GM18502 (cell line): ENCODE measurements around the gene DMXL2.
"Not testable (repeated sequence)": the region's sequence is repeated elsewhere in the genome, so short reads cannot be mapped to it uniquely, and the experiment has no call there.

Source experiments
- ATAC-seq: cut with Tn5 transposase; IDR thresholded peaks from one replicate; pipeline ENCODE4 v1.9.1; 2021; ENCODE audit warnings: mild to moderate bottlenecking; ENCODE audit not compliant: unreplicated experiment, poor library complexity

Gene DMXL2, protein sequence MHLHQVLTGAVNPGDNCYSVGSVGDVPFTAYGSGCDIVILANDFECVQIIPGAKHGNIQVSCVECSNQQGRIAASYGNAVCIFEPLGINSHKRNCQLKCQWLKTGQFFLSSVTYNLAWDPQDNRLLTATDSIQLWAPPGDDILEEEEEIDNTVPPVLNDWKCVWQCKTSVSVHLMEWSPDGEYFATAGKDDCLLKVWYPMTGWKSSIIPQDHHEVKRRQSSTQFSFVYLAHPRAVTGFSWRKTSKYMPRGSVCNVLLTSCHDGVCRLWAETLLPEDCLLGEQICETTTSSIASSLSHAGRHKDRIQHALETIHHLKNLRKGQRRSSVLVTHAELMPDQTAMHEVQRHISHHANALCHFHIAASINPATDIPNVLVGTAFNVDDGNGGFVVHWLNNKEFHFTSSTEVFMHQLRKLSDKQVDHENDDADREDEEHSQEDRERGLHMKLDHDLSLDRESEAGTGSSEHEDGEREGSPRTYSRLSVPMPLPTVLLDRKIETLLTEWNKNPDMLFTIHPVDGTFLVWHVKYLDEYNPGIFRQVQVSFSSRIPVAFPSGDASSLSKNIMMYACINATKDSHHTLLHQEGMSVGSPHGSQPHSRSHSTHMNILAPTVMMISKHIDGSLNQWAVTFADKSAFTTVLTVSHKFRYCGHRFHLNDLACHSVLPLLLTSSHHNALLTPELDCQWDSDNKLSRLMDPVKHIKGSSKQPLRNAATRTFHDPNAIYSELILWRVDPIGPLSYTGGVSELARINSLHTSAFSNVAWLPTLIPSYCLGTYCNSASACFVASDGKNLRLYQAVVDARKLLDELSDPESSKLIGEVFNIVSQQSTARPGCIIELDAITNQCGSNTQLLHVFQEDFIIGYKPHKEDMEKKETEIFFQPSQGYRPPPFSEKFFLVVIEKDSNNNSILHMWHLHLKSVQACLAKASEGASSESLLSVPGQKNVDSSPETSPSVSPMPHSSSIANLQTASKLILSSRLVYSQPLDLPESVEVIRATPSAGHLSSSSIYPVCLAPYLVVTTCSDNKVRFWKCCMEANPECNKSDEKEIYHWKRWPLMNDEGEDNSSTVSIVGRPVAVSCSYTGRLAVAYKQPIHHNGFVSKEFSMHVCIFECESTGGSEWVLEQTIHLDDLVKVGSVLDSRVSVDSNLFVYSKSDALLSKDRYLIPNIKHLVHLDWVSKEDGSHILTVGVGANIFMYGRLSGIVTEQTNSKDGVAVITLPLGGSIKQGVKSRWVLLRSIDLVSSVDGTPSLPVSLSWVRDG (N-terminal part only)

DNA sequence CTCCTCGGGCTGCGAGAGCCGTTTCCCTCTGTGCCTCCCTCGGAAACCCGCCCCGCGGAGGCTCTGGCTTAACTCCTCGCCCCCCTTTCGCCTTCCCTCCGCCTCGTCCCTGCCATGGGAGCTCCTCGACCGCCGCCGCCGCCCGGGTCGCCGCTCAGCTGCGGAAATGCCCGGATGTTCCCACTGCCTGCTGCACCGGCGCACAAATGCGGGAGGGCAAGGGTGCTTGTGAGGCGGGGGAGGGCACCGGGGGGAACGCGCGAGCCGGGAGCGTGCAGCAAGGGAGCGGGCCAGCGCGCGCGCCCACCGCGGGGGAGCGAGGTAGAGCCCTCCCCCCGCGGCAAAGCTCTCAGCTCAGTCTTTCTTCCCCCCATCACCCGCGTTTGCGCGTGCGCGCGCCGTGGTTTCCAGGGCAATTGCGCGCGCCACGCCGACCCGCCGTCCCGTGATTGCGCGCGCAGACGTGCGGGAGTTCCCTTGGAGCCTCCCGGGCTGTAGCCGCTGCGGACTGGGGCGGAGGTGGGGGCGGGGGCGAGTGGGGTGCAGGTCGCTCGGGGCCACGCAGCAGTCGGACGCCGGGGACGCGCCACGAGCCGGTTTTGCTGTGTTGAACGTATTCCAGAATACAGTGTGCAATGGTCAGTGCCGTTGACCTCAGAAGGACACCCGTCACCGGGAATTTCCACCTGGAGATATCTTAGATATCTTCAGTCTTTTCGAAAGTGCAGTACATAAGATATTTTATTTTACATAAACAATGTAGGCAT, at the start of gene DMXL2:
Gene DMXL2, minus strand, starts transcription at position 168 of the 767 bp plus-strand sequence. CDS start 226 bp downstream, outside the sequence.
- peak; percentile 36 for ATAC-seq

DNA sequence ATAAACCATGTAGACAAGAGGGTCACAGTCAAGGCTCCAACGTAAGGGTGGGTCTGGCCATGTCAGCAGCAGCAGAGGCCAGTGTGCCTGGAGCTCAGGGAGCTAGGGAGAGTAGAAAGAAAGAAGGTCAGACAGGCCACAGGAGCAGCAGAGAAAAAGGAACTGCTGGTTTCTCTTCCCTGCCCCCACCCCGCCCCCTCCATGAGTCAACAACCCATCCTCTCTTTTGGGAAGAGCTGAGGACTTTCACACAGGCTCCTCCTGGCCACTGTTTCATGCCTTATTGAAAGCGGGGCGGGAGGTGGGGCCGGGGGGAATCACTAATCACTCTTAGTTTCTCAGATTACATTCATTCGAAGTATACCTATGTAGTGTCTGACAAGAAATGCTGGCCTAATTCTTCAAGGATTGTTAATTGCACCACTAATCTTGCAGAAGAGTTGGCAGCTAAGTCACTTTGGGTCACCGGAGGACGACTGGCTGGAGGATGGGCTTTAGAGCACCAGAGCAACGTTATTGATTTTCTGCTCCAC, 49.6 kb upstream of the DMXL2 start:
- no peak for ATAC-seq

DNA sequence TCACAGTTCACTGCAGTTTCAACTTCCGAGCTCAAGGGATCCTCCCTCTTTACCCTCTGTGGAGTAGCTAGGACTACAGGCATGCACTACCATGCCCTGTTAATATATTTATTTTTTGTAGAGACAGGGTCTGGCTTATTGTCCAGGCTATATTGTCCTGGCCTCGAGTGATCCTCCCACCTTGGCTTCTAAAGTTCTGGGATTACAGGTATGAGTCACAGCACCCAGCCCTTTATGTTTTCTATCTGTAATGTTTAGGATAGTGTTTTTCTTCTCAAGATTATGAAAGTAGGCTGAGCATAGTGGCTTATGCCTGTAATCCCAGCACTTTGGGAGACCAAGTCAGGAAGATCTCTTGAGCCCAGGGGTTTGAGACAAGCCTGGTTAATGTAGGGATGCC, 46.8 kb upstream of the DMXL2 start:
- no peak for ATAC-seq

DNA sequence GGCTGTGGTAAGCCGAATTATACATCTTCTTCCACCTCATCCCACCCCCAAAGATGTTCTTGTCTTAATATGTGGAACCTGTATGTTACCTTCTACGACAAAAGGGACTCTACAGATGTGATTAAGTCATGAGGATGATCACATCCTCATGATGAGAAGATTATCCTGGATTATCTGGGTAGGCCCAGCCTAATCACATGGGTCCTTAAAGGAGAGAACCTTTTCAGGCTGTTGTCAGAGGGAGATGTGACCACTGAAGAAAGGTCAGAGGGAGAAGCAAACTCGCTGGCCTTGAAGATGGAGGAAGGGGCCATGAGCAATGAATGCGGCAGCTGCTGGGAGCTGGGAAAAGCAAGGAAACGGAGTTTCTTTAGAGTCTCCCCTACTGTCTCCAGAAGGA, 45.9 kb upstream of the DMXL2 start:
- ATAC-seq, result no peak

DNA sequence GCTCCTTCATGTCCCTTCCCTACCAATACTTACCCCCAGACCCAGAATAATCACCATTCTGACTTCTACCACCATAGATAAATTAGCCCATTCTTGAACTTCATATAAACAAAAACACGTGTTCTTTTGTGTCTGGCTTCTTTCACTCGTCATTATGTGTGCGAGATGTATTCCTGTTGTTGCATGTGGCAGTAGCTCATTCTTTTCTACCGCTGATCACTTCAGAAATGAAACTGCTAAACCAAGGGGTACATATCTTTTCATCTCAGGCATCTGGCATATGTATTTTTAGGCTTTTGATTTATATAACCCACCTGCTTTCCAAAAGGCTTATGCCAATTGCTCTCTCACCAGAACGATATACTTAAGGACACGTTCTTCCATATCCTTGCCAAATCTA, 44.9 kb upstream of the DMXL2 start:
- ATAC-seq, result no peak

DNA sequence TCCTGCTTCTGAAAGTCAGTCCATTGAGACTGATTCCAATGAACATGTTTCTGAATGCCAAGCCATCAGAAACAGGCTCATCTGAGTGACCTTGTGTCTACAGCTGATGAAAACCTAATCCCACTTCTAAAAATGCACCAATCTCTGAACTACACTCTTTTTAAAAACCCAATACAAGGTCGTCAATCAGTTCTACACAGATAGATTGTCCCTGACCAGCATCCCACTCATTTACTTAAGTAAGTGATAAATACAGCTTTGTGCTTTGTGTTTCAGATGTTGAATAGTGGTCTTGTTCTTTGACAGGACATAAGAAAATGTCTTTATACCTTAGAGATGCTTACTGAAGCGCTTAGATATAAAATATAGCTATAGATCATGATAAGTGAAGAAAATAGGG, 38.5 kb upstream of the DMXL2 start:
- ATAC-seq, result no peak

DNA sequence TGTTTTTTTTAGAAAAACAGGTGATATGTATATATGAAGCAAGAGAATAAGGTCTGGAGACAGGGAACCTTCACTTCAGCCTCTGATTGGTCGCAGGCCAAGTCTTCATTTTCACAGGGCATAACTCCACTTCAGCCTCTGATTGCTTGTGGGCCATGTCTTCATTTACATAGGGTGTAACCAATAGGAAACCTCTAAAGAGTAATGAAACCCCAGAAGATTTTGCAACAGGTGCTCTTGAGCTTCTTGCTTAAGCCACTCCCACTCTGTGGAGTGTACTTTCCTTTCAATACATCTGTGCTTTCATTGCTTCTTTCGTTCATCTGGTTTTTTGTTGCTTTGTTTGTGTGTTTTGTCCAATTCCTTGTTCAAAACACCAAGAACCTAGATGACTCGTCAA, 36.1 kb upstream of the DMXL2 start:
- no peak for ATAC-seq

DNA sequence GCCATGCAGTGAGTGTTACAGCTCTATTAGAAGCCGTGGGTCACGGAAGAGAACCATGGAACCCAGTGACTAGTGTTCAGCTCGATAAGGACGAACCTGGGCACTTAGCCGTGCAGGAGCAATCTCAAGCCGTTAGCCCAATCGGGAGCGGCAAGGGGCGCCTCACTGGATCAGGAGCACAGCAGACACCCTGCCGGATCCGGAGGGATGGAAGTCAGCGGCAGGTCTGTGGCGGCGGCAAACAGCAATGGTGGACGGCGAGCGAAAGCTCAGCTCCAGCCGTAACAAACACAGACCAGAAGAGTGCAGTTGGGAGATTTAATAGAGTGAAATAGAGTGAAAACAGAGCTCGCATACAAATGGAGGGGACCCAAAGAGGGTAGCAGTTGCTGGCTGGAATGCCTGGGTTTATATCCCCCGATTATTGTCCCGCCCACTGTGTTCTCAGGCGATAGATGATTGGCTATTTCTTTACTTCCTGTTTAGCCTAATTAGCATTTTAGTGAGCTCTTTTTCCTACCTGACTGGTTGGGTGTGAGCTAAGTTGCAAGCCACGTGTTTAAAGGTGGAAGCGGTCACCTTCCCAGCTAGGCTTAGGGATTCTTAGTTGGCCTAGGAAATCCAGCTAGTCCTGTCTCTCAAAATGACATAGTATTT, 33.0 kb upstream of the DMXL2 start:
- ATAC-seq, result not testable (repeated sequence)

DNA sequence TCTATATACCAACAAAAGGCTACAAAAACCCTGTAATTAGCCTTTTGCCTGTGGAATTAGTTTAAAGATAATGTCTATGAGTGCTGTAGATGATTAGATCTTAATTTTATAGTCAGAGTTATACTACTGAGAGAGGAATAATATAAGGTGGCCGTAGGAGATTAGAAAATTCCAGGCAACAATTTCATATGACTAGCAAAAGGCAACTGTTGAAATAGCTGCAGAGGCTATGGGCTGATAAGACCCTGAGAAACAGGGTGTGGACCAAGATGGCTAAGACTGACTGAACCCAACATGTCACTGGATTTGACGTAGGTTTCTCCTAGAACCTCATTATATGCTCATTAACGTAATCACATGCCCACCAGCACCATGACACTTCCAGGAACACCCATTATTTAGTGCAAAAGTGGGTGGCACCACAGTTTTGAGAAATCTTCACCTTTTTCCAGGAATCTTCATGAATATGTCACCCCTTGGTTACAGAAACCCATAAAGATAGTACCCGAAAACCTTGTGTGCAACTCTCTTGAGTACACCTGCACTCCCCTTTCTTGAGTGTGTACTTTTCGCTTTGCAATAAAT, 29.6 kb upstream of the DMXL2 start:
- no peak for ATAC-seq

DNA sequence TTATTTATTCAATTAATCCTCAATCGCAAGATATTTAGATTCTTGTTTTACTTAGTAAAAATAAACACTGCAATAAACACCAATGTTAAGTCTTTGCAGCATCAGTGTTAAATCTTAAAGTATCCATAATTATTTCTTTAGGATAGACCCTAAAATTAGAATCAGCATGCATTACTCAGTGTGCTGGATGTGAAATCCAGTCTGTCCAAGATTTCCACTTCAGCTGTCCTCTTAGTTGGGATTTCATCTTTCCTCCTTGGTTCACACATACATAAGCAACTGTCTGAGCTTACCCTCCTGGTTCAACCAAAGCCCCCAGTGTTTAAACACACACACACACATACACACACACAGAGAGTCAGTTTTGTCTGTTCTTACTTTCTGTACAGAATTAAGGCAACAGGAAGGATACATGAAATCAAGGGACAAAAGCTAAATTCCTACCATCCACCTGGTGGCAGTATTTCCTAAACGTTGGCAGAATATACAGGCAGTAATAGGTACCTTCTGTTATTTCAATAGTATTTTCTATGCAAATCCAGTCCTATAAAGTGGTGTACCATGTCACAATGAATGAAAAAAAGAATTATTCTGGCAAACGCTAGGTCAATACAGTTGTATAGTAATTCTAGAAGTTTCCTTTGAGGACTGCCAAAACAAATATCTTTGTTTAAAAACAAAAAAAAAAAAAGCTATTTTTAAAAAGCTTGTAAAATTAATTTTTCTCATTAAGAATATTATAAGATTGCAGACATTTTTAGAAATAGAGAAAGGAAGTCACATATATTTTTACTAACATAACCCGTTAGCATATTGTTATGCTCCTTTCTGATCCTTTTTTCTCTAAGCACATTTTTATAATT, 27.3 kb upstream of the DMXL2 start:
- no peak for ATAC-seq

DNA sequence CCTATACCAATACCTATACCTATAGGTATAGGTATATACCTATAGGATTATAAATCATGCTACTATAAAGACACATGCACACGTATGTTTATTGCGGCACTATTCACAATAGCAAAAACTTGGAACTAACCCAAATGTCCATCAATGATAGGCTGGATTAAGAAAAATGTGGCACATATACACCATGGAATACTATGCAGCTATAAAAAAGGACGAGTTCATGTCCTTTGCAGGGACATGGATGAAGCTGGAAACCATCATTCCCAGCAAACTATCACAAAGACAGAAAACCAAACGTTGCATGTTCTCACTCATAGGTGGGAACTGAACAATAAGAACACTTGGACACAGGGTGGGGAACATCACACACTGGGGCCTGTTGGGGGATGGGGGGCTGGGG, 26.1 kb upstream of the DMXL2 start:
- not testable (repeated sequence) for ATAC-seq

DNA sequence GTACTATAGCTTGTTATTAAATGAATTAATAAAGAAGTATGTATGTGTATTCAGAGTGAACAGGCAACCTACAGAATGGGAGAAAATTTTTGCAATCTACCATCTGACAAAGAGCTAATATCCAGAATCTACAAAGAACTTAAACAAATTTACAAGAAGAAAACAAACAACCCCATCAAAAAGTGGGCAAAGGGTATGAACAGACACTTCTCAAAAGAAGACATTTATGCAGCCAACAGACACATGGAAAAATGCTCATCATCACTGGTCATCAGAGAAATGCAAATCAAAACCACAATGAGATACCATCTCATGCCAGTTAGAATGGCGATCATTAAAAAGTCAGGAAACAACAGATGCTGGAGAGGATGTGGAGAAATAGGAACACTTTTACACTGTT, 25.5 kb upstream of the DMXL2 start:
- ATAC-seq, result not testable (repeated sequence)

DNA sequence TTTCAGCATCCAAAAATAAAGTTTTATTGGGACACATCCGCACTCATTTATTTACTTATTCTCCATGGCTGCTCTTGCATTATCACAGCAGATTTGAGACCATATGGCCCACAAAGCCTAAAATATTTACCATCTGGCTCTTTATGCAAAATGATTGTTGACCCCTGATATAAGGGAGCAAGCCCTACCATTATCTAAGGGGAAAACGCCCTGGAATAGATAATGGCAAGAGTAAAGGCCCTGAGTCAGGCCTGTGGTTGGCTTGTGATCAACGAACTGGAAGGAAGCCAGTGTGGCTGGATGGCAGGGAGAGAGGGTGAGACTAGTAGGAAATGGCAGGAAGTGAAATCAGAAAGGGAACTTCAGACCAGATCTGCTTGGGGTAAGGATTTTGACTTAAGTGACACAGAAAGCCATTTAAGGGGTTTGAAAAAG, 24.6 kb upstream of the DMXL2 start:
- no peak for ATAC-seq

DNA sequence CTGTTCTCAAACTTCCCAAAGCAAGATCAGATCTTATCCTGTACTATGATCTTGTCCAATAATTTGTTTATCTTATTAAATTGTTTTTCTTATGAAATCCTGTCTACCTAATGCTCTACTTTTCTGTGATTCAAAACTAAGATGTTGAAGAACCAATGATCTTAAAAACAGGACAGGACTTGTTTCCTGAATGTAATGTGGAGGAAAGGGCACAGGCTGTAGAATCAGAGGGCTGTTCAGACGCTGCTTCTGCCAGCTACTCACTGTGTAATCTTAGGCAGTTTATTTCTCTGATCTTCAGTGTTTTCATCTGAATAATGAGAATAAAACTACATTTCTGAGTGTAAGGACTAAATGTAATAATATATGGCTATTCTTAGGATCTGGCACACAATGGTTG, 20.1 kb upstream of the DMXL2 start:
- no peak for ATAC-seq

DNA sequence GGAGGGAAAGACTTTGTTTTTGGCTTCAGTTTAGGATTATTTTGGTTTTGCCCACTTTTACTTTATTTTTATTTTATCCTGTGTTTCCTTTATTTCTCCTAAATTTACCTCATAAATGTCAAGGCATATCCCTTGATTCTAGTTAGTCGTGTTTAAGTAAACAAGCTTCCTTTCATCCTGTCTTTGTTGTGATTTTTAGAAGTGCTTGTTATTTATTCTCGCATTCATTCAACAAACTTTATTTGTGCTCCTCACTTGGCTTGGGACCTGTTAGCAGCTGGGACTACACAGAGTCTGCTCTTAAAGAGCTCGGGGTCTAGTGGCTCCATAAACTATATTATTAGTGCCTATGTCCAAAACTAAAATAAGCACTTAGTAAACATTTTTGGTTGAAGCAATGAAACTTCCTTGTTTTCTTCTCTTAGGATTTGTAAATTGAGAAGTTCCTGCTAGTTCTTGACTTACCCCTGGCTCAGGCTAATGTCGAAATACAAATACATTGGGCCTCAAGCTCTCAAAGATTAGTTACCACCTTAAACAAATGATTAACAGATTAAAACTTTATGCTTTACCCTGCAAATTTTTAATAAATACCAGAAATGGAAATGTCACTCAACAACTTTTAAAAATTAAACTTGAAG, 19.0 kb upstream of the DMXL2 start:
- no peak for ATAC-seq

DNA sequence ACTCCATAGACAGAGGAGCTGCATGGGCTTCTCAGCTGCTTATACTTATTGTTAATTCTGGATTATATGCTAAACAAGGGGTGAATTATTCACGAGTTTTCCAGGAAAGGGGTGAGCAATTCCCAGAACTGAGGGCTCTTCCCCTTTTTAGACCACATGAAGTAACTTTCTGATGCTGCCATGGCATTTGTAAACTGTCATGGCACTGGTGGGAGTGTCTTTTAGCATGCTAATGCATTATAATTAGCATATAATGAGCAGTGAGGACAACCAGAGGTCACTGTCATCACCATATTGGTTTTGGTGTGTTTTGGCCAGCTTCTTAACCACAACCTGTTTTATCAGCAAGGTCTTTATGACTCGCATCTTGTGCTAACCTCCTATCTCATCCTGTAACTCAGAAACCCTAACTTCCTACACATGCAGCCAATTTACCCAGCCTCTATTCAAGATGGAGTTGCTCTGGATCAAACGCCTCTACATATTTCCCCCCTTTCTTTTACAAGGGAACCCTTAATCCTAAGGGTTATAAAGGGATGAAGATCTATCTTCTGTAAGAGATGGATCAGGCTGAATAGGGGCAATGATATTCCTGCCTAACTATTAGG, 12.1 kb upstream of the DMXL2 start:
- no peak for ATAC-seq

DNA sequence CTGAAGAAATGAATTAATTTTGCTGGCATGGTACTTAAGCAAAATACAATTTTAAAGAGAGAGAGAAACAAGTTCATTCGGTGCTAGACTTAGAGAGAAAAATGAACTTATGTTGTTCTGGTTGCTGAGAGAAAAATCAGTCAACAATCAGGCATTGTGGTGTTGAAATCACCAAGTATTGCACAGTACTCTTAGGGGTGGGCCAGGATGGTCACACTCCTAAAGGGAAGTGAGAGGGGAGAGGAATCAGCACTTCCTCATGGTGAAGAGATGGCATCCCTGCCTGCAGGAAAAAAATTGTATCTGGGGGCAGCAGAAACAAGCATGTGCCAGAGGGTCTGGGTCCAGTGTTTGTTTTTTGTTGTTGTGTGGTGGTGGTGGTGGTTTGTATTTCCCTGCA, 7.0 kb upstream of the DMXL2 start:
- ATAC-seq, result no peak
